ENCODE results near the gene SLIT3.

SLIT3 gene

GRCh38 chr5:168827636-168828035 lies 473.3 kb downstream of the SLIT3 start:
- DNase-seq (ENCODE audit: low read depth), result no peak

- DNase-seq (ENCODE audit: low read depth), result no peak
Measured at GRCh38 chr5:168826246-168826725, 474.7 kb downstream of the SLIT3 start.

- no peak for DNase-seq (ENCODE audit: low read depth)
Measured at GRCh38 chr5:168822745-168823281, 478.1 kb downstream of the SLIT3 start.

GRCh38 chr5:168822248-168822744 lies 478.6 kb downstream of the SLIT3 start:
- DNase-seq (ENCODE audit: low read depth), result no peak

- no peak for DNase-seq (ENCODE audit: low read depth)
Measured at GRCh38 chr5:168820874-168821273, 480.1 kb downstream of the SLIT3 start.

- DNase-seq (ENCODE audit: low read depth), result no peak
Measured at GRCh38 chr5:168819004-168819621, 481.8 kb downstream of the SLIT3 start.

GRCh38 chr5:168818558-168818957 lies 482.4 kb downstream of the SLIT3 start:
- DNase-seq (ENCODE audit: low read depth), result no peak

- no peak for DNase-seq (ENCODE audit: low read depth)
Measured at GRCh38 chr5:168817591-168817990, 483.3 kb downstream of the SLIT3 start.

GRCh38 chr5:168816661-168817060 lies 484.3 kb downstream of the SLIT3 start:
- no peak for DNase-seq (ENCODE audit: low read depth)

GRCh38 chr5:168813184-168813968 lies 487.6 kb downstream of the SLIT3 start:
- no peak for DNase-seq (ENCODE audit: low read depth)

- DNase-seq (ENCODE audit: low read depth), result no peak
Measured at GRCh38 chr5:168810641-168811040, 490.3 kb downstream of the SLIT3 start.

- DNase-seq (ENCODE audit: low read depth), result no peak
Measured at GRCh38 chr5:168809218-168809617, 491.7 kb downstream of the SLIT3 start.

GRCh38 chr5:168808051-168808616 lies 492.8 kb downstream of the SLIT3 start:
- no peak for DNase-seq (ENCODE audit: low read depth)

GRCh38 chr5:168807287-168807686 lies 493.7 kb downstream of the SLIT3 start:
- DNase-seq (ENCODE audit: low read depth), result no peak

GRCh38 chr5:168803541-168803940 lies 497.4 kb downstream of the SLIT3 start:
- DNase-seq (ENCODE audit: low read depth), result no peak

- no peak for DNase-seq (ENCODE audit: low read depth)
Measured at GRCh38 chr5:168802337-168802736, 498.6 kb downstream of the SLIT3 start.

- no peak for DNase-seq (ENCODE audit: low read depth)
Measured at GRCh38 chr5:168801567-168801966, 499.4 kb downstream of the SLIT3 start.

- DNase-seq (ENCODE audit: low read depth), result no peak
Measured at GRCh38 chr5:168800701-168801100, 500.2 kb downstream of the SLIT3 start.

GRCh38 chr5:168798065-168799023 lies 502.6 kb downstream of the SLIT3 start:
- no peak for DNase-seq (ENCODE audit: low read depth)

- no peak for DNase-seq (ENCODE audit: low read depth)
Measured at GRCh38 chr5:168796593-168797580, 504.1 kb downstream of the SLIT3 start.
